GM21717 (cell line): Measurements from ENCODE around the gene MEGF6.
A peak's percentile ranks its signal among the peaks of the same experiment; 100 is the strongest.

Source experiments
- ATAC-seq: cut with Tn5 transposase; IDR thresholded peaks from one replicate; pipeline ENCODE4 v1.9.1; 2021; ENCODE audit warnings: mild to moderate bottlenecking, moderate library complexity; ENCODE audit not compliant: unreplicated experiment

The MEGF6 gene

GRCh38 chr1:3611170-3612019 lies at the start of gene MEGF6:
TSS of gene MEGF6 (minus strand) at chr1:3611508. CDS start at chr1:3611268, 240 bp downstream.
- no peak for ATAC-seq

DNA sequence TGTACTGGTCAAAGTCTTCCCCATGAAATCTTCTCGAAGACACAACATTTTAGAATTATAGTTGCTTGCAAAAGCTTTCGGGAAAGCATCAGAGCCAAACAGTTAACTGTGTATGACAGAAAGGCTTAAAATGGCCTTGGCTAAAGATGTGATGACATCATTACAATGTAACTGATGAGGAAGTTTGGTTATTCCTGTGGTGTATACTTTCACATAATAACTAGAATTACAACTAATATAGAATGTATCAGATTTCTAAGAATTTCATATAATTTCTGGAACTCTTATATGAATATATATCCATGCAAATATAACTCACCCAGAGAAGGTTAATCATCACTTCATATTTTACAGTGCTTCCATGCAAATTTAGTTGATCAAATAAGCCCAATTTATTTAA lies 49.4 kb upstream of the MEGF6 start:
- ATAC-seq, result no peak

DNA sequence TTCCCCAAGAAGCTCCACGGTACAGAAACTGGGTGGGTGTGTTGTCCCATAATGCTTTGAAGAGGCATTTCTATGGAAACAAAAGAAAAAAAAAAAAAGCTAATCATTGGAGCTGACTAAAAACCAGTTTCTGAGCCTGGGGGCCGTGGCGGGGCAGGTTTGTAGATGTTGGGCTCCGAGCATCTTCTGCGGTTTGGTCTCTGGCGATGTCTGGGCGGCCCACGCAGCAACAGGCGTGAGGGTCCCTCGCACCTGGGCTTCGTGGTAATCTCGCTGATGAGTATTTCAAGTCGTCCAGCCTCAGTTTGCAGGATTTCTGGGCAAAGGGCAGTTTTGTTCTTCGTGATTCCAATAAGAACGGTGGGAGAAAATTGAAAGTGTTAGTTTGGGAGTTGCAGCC lies 47.8 kb upstream of the MEGF6 start:
- ATAC-seq, result no peak

DNA sequence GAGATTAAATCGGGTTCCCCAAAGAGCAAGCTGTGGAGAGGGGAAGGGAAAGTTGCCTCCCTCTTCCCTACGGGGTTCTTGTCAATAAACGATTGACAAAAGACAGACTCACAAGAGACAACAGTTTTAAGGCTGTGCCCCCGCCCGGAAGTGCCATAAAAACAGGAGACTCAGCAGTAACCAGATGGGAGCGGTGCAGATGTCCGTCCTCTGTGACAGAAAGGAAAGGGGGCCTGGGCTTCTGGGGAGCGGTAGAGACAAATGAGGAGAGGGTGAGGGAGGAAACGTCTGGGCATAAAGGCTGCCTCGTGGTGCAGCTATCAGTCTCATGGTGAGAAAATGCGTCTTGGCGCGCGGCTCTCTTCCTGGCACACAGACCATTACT lies 46.9 kb upstream of the MEGF6 start:
- ATAC-seq, result no peak

- no peak for ATAC-seq
These were observed 46.4 kb upstream of the MEGF6 start for GRCh38 chr1:3657578-3658230.

- ATAC-seq, result no peak
These were observed 45.8 kb upstream of the MEGF6 start for GRCh38 chr1:3657096-3657475.

- ATAC-seq, result no peak
These were observed 45.3 kb upstream of the MEGF6 start for GRCh38 chr1:3656450-3657095.

DNA sequence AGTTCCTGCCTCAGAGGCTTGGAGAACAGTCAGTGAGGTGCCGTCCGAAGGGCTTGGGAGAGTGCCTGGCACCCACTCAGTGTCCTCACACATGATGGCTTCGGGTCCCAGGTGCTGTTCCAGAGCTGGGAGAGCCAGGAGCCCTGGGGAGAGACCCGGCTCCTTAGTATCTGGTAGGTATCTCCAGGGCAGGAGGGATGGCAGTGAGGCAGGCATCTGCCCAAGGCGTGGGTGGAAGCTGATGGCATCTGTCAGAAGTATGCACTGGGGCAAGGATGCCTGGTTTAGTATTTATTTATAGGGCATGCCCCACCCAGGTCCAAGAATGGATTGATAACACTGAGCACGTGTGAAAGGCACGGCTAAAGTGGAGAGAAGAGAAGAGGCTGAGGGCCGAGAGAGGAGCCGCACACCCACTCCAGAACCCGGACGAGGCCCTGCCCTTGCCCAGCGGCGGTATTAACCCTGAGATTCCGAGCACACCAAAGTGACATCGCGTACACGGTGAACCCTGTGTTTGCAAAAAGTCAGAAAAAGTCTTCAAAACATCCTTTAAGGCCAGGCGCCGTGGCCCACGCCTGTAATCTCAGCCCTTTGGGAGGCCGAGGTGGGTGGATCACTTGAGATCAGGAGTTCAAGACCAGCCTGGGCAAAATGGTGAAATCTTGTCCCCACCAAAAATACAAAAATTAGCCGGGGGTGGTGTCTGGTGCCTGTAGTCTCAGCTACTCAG lies 43.4 kb upstream of the MEGF6 start:
- no peak for ATAC-seq

DNA sequence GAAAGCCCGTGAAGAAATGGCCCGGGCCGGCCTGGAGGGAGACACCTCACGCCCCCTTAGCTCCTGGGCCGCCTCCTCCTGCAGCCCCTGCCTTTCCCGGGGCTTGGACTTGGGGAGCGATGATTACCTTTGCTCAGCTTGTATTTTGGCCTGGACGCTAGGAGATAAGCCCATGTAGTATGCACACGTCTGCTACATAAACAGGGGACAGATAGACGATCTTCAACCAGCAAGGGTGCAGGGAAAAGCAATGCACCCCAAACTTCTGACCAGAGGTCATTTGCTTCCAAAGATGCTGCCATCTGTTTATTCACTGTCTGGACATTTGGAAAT lies 41.9 kb upstream of the MEGF6 start:
- ATAC-seq, result no peak

- peak; percentile 7 for ATAC-seq
These were observed 41.4 kb upstream of the MEGF6 start for GRCh38 chr1:3652548-3653285.

- peak; percentile 24 for ATAC-seq
These were observed 40.7 kb upstream of the MEGF6 start, which contains the start of gene TP73 for GRCh38 chr1:3651930-3652547. TSS of gene TP73 (plus strand) at chr1:3652516. CDS start at chr1:3682366, 29,850 bp downstream.

- ATAC-seq, result no peak
These were observed 40.0 kb upstream of the MEGF6 start for GRCh38 chr1:3651026-3651929.

- ATAC-seq, result no peak
These were observed 39.1 kb upstream of the MEGF6 start for GRCh38 chr1:3650248-3651025.

GRCh38 chr1:3649342-3650247 lies 38.3 kb upstream of the MEGF6 start, which contains the start of gene WRAP73:
TSS of gene WRAP73 (minus strand) at chr1:3650103. CDS start at chr1:3649999, 104 bp downstream.
- peak; percentile 64 for ATAC-seq

DNA sequence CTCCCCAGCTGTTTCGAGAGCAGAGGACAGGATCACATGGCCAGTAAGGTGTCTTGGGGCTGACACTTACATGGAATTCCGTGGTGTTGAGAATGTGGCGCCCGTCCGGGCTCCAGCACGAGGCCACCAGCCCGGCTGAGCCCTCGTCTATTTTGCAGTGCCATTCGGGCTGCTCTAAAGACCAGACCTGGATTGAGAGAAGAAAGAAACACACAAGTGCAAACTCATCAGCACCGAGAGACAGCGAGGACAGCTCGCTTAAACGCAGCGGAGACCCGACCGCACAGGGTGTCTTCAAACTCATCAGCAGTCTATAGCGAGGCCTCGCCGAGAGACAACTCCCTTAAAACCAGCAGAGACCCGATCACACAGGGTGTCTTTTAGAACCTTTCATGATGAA lies 35.3 kb upstream of the MEGF6 start:
- no peak for ATAC-seq

- no peak for ATAC-seq
These were observed 34.5 kb upstream of the MEGF6 start for GRCh38 chr1:3645666-3646355.

- ATAC-seq, result no peak
These were observed 33.9 kb upstream of the MEGF6 start for GRCh38 chr1:3645247-3645646.
